Hippocampal formation (tissue), 2 donors: ENCODE measurements around the gene ETF1.

Experiments
- DNase-seq, 2 donors: peaks; one replicate each; lab custom pipeline; 2025; lab: John Stamatoyannopoulos, UW

The ETF1 gene

DNA sequence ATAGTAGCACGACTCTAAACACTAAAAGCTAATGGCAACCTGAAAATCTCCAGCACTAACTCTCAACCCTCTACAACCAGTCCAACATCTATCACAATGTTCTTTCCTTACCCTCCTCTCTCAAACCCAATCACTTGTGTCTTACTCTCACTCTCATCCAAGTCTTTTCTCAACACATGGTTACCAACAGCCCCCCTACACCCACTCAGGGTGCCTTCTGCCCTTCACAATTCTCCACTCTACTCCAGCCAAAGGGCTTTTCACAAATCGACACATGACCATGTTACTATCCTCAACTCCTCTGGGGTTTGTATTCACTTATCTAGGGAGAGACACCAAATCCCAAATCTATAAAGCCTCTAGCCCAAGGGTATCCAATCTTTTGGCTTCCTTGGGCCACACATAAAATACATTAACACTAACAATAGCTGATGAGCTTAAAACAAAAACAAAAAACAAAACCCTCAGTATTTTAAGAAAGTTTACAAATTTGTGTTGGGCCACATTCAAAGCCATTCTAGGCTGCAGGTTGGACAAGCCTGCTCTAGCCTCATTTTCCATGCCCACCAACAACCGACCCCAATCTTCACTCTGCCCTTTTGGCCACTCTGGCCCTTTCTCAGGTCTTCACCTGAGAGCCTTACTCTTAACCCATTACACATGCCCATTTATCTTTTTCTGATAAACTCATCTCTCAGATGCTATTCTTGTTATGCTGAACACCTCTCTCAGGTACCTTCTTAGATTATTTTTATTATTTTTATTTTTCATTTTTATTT is 20.5 kb upstream of the ETF1 start:
- no peak for DNase-seq

GRCh38 chr5:138560971-138561370 is 17.9 kb upstream of the ETF1 start:
- no peak for DNase-seq

DNA sequence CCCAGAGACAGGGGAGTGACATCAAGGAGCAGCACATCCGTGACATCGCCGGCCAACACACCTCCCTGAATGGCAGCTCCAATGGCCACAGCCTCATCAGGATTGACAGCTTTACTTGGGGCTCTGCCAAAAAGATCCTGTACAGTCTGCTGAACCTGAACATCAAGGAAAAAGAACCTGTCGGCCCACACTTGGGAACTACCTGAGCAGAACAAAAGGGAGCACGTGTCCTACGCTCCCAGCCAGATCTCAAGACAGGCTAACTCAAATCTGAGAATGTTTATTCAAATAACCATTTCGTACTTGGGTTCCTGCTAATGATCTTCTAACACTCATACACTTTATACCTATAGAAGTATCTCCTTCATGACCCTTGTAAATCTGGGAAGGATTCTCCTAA is 16.9 kb upstream of the ETF1 start:
- DNase-seq = no peak

GRCh38 chr5:138557677-138558076 is 14.6 kb upstream of the ETF1 start:
- DNase-seq = no peak

- no peak for DNase-seq
These were observed 11.1 kb upstream of the ETF1 start for GRCh38 chr5:138554143-138554542.

GRCh38 chr5:138553437-138554095 is 10.5 kb upstream of the ETF1 start:
- DNase-seq = no peak

GRCh38 chr5:138552657-138553056 is 9.6 kb upstream of the ETF1 start:
- DNase-seq = no peak

DNA sequence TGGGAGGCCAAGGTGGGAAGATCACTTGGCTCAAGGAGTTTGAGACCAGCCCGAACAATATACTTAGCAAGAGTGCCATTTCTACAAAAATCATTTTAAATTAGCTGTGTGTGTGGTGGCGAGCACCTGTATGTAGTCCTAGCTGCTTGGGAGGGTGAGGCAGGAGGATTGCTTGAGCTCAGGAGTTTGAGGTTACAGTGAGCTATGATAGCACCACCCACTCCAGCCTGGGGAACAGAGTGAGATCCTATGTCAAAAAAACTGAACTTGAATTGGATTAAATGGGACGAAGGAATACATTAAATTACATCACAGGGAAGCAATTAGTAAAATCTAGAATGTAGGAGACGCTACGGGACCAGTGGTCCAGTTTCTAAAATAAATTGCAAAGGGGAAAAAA is 6.4 kb upstream of the ETF1 start:
- no peak for DNase-seq

DNA sequence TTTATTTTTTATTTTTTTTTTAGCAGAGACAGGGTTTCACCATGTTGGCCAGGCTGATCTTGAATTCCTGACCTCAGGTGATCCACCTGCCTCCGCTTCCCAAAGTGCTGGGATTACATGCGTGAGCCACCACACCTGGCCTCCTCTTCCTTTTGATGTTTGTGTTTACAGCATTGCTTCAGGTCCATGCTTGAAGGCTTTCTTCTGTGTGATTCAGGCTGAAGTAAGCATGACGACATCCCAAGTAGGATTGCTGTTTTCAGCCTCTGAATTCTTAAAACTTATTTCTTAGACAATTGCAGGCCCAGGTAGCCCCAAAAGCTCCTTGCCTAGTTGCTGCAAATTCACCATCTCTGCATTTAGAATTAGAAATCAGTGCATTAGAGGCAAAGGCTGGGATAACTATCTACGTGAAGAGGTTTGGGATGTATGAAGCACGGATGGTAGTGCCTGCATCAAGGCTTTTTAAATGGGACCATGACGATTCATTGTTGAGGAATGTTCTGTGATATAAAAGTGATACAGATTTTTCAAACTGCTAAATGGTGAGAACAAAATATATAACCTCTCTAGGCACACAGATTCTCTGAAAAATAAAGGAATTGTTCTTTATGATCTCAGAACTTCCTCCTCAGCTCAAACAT is 3.0 kb upstream of the ETF1 start:
- DNase-seq = no peak

DNA sequence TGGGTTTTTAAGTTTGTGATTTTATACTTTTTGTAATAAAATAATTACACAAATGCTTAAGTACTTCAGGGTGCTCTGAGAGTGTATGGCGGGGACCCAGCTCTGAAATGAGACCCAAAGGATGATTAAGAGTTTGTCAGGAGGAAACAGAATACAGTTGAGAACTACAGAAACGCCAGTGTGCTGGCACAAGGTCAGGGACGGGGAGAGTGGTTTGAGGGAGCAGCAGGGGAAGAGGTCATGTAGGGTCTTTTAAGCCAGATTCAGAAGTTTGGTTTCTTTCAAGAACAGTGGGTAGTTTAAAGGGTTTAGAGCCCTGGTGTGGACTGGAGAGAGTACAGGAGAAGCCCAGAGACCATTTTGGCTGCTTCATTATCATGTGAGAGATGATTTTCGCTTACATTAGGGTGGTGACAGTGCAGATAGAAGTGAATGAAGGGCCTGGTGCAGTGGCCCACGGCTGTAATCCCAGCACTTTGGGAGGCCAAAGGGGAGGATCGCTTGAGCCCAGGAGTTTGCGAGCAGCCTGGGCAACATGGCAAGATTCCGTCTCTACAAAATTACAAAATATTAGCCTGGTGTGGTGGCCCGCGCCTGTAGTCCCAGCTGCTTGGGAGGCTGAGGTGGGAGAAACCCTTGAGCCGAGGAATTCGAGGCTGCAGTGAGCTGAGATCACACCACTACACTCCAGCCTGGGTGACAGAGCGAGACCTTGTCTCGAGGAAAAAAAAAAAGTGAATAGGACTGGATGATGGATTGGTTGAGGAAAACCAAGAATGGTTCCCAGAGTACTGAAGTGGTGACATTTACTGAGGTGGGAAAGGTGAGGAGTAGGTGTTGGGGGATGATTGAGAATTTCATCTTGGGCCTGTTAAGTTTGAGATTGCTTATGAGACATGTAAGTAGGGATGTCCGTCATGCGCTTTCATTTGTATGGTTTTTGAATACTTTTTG is 1.4 kb upstream of the ETF1 start:
- DNase-seq = no peak

- DNase-seq = no peak
These were observed 681 bp upstream of the ETF1 start for GRCh38 chr5:138543730-138544104.

DNA sequence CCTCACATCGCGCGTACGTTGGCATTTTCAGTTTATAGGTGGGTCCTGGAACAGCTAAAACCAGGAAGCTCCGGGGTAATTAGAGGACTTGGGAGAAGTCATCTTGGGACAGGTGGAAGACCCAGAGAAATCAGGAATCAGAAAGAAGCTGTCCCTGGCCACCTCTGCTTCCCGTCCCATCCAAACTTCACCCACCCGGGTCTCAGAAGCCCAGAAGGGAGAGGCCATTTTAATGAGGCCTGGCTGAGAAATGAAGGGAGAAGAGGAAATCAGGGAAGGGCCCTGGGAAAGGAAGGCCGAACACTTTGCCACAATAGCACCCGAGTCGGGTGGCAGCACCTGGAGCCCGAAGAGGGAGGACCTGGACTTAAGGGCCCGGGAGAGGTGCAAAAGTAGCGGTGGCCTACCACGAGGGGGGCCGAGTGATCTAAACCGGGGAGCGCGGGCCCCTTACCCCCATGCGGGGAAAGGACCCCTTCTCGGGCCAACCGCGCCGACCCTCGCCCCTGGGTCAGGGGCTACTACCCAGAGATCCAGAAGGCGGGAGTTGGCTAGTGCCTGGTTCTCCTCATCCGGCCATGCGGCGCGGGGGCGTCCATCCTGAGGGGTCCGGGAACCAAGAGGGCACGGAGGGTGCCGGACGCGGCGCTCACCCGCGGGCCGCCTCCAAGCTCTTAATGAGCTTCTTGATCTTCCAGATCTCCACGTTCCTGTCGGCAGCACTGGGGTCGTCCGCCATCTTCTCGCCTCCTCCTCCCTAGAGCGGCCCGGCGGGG is 668 bp downstream of the ETF1 start:
- no peak for DNase-seq

DNA sequence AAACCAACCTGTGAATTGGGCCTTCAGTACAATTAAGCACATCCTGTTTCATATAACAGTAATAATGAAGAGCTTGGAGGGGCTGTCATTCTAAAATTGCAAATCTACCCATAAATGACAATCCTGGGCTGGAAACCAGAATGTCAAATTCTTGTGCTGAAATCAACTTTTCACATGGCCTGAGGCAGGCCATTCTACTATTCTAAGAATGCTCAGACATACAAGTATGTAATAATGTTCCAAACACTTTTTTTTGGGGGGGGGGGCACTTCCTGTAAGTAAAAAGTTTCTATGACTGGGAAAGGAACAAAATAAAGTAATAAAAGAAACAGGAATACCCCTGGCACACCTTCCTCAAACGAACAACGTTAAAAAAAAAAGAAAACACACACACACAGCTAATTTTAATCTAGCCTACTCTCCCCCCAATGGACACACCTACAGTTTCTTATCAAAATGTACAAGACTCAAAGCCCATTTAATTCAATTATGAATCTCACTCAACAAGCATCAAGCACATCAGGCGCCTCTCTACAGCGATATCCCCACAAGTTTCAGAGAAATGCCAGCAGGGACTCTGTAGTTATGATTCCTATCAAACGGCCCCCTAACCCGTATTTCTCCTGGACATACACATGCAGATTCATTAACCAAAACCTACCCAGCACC is 1.4 kb downstream of the ETF1 start:
- no peak for DNase-seq

DNA sequence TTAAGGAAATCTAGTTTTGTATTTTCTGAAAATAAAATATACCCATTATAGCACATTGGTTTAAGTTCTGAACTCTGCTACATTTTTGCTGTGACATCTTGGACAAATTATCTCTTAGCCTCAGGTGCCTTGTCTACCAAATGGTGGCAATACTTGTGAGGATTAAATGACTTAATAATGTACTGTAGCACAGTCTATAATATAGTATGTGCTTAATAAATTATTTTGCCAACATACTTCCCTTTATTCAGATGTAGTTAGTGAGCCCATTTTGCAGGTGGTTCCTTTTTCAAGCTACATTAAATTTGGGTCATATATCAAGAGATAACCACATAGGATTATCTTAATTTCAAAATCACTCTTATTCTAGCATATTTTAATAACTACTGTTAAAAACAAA is 3.2 kb downstream of the ETF1 start:
- no peak for DNase-seq

DNA sequence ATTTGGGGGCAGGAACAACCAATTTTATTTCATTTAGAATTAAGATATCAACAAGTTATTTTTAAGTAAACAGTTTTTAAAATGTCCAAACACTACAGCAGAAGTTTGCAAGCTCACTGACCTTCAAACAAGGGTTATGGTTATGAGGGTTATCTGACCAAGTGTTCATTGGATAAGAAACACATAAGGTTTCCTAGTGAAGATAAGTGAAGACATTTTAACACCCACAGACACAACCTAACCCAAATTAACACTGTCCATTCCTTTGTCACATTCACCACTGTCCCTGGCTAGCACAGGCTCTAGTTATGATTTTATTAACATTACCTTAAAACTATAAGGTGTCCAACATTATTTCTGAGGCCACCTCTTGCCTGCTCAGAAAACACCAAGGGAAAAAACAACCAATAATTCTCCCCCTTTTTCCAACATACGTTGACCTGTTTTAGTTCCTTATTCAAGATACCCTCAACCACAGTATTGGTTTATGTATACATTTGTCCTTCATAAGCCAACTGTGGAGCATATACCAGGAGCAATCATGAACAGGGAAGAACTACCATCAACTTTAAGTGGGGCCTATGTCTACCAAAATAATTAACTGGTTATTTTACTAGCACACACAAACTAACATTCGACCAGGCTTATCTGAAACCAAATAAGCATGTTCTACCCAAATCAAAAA is 4.0 kb downstream of the ETF1 start:
- DNase-seq = no peak

DNA sequence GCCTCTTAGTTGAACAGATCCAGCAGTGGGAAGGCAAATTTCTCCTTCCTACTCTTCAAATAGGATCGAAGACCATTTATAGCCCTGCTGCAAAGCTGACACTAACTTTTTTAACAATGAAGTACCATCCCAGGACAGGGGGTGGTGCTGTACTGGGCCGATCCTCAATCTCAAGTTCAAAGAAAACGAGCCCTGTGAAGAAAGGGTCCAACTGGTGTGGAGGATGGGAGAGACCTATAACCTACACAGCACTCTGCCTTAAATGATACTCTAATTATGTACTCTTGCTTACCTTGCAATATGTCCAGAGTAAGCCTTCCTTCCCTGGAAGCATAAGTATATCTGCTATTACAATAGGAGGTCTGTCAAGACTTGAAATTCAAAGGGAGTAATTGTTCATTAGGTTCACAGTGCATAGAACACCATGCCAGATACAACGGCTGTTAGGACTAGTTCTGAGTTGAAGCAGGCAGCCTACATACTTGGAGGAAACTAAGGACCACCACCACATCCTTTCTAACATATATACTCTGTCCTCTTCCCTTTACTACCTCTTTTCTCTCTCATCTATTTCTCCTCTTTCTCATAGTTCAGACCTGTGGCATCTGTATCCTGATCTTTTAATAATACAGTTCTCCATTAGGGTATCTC is 6.2 kb downstream of the ETF1 start:
- DNase-seq = no peak

GRCh38 chr5:138536215-138536614 is 6.8 kb downstream of the ETF1 start:
- DNase-seq = no peak

- no peak for DNase-seq
These were observed 8.8 kb downstream of the ETF1 start for GRCh38 chr5:138533973-138534941.
